ENCODE data around the gene DOCK1. TPM values are rescaled to one million over a fixed set of nuclear protein-coding genes. Genes with fewer than 3 reads are reported as not detected.
"Not testable (repeated sequence)": the region's sequence is repeated elsewhere in the genome, so short reads cannot be mapped to it uniquely, and the experiment has no call there.

Gene DOCK1
- total RNA-seq, 1 experiment from 2014 or later, result 44.5 TPM

- DNase-seq, result no peak
- Histone ChIP-seq H3K36me3 (replicated peaks; ENCODE audit: control insufficient read depth, insufficient read depth, low read length) (no peaks in the 10 kb centered on the region), H3K27me3 (ENCODE audit: control insufficient read depth, insufficient read depth, low read length) (no peaks in the 10 kb centered on the region)
These were observed 395.7 kb downstream of the DOCK1 start for GRCh38 chr10:127300868-127301321.

GRCh38 chr10:127302343-127302742, 397.1 kb downstream of the DOCK1 start:
- H3K4me3 ChIP-seq (ENCODE audit: insufficient read depth, low read depth, low read length), result no peak overlapping the region
- H3K27me3 ChIP-seq (ENCODE audit: control insufficient read depth, insufficient read depth, low read length), result no peaks in the 10 kb centered on the region
- no peak for DNase-seq
- no peaks in the 10 kb centered on the region for H3K36me3 ChIP-seq (replicated peaks; ENCODE audit: control insufficient read depth, insufficient read depth, low read length)

More at GRCh38 chr10:127300868-127301321, 395.7 kb downstream of the DOCK1 start:
- H3K4me3 ChIP-seq (ENCODE audit: insufficient read depth, low read depth, low read length), result no peak overlapping the region

- Histone ChIP-seq H3K27me3 (ENCODE audit: control insufficient read depth, insufficient read depth, low read length) (no peaks in the 10 kb centered on the region), H3K4me3 (ENCODE audit: insufficient read depth, low read depth, low read length) (no peak overlapping the region), H3K36me3 (replicated peaks; ENCODE audit: control insufficient read depth, insufficient read depth, low read length) (no peaks in the 10 kb centered on the region)
- DNase-seq, result no peak
These were observed 397.9 kb downstream of the DOCK1 start for GRCh38 chr10:127303105-127303504.

GRCh38 chr10:127303746-127304145, 398.5 kb downstream of the DOCK1 start:
- Histone ChIP-seq H3K4me3 (ENCODE audit: insufficient read depth, low read depth, low read length) (no peak overlapping the region), H3K36me3 (replicated peaks; ENCODE audit: control insufficient read depth, insufficient read depth, low read length) (no peaks in the 10 kb centered on the region), H3K27me3 (ENCODE audit: control insufficient read depth, insufficient read depth, low read length) (no peaks in the 10 kb centered on the region)
- DNase-seq, result no peak

GRCh38 chr10:127306479-127306878, 401.3 kb downstream of the DOCK1 start:
- H3K4me3 ChIP-seq (ENCODE audit: insufficient read depth, low read depth, low read length), result no peak overlapping the region
- no peaks in the 10 kb centered on the region for H3K36me3 ChIP-seq (replicated peaks; ENCODE audit: control insufficient read depth, insufficient read depth, low read length)
- H3K27me3 ChIP-seq (ENCODE audit: control insufficient read depth, insufficient read depth, low read length), result no peaks in the 10 kb centered on the region

GRCh38 chr10:127307338-127307737, 402.1 kb downstream of the DOCK1 start:
- DNase-seq, result no peak
- no peaks in the 10 kb centered on the region for H3K36me3 ChIP-seq (replicated peaks; ENCODE audit: control insufficient read depth, insufficient read depth, low read length)
- H3K4me3 ChIP-seq (ENCODE audit: insufficient read depth, low read depth, low read length), result no peak overlapping the region
- H3K27me3 ChIP-seq (ENCODE audit: control insufficient read depth, insufficient read depth, low read length), result no peaks in the 10 kb centered on the region

More at GRCh38 chr10:127306479-127306878, 401.3 kb downstream of the DOCK1 start:
- no peak for DNase-seq

- no peaks in the 10 kb centered on the region for H3K36me3 ChIP-seq (replicated peaks; ENCODE audit: control insufficient read depth, insufficient read depth, low read length)
- no peak for DNase-seq
These were observed 402.8 kb downstream of the DOCK1 start for GRCh38 chr10:127308031-127308430.

GRCh38 chr10:127309619-127310018, 404.4 kb downstream of the DOCK1 start:
- not testable (repeated sequence) for DNase-seq; H3K36me3 ChIP-seq (replicated peaks; ENCODE audit: control insufficient read depth, insufficient read depth, low read length); H3K4me3 ChIP-seq (ENCODE audit: insufficient read depth, low read depth, low read length); H3K27me3 ChIP-seq (ENCODE audit: control insufficient read depth, insufficient read depth, low read length)

More at GRCh38 chr10:127308031-127308430, 402.8 kb downstream of the DOCK1 start:
- Histone ChIP-seq H3K4me3 (ENCODE audit: insufficient read depth, low read depth, low read length) (no peak overlapping the region), H3K27me3 (ENCODE audit: control insufficient read depth, insufficient read depth, low read length) (no peaks in the 10 kb centered on the region)

- H3K27me3 ChIP-seq (ENCODE audit: control insufficient read depth, insufficient read depth, low read length), result no peaks in the 10 kb centered on the region
- H3K4me3 ChIP-seq (ENCODE audit: insufficient read depth, low read depth, low read length), result no peak overlapping the region
- no peak for DNase-seq
- no peaks in the 10 kb centered on the region for H3K36me3 ChIP-seq (replicated peaks; ENCODE audit: control insufficient read depth, insufficient read depth, low read length)
These were observed 405.2 kb downstream of the DOCK1 start for GRCh38 chr10:127310430-127310829.

- H3K4me3 ChIP-seq (ENCODE audit: insufficient read depth, low read depth, low read length), result no peak overlapping the region
- no peak for DNase-seq
- H3K27me3 ChIP-seq (ENCODE audit: control insufficient read depth, insufficient read depth, low read length), result no peaks in the 10 kb centered on the region
- no peaks in the 10 kb centered on the region for H3K36me3 ChIP-seq (replicated peaks; ENCODE audit: control insufficient read depth, insufficient read depth, low read length)
These were observed 405.7 kb downstream of the DOCK1 start for GRCh38 chr10:127310923-127311322.

- no peak overlapping the region for H3K4me3 ChIP-seq (ENCODE audit: insufficient read depth, low read depth, low read length)
- DNase-seq, result no peak
- no peaks in the 10 kb centered on the region for H3K27me3 ChIP-seq (ENCODE audit: control insufficient read depth, insufficient read depth, low read length)
- H3K36me3 ChIP-seq (replicated peaks; ENCODE audit: control insufficient read depth, insufficient read depth, low read length), result no peaks in the 10 kb centered on the region
These were observed 408.9 kb downstream of the DOCK1 start for GRCh38 chr10:127313996-127314700.

- H3K27me3 ChIP-seq (ENCODE audit: control insufficient read depth, insufficient read depth, low read length), result no peaks in the 10 kb centered on the region
- no peaks in the 10 kb centered on the region for H3K36me3 ChIP-seq (replicated peaks; ENCODE audit: control insufficient read depth, insufficient read depth, low read length)
- DNase-seq, result no peak
- no peak overlapping the region for H3K4me3 ChIP-seq (ENCODE audit: insufficient read depth, low read depth, low read length)
These were observed 409.6 kb downstream of the DOCK1 start for GRCh38 chr10:127314797-127315196.

GRCh38 chr10:127315888-127316287, 410.7 kb downstream of the DOCK1 start:
- H3K4me3 ChIP-seq (ENCODE audit: insufficient read depth, low read depth, low read length), result no peak overlapping the region
- H3K36me3 ChIP-seq (replicated peaks; ENCODE audit: control insufficient read depth, insufficient read depth, low read length), result no peaks in the 10 kb centered on the region
- DNase-seq, result no peak
- no peaks in the 10 kb centered on the region for H3K27me3 ChIP-seq (ENCODE audit: control insufficient read depth, insufficient read depth, low read length)

- Histone ChIP-seq H3K4me3 (ENCODE audit: insufficient read depth, low read depth, low read length) (no peak overlapping the region), H3K27me3 (ENCODE audit: control insufficient read depth, insufficient read depth, low read length) (no peaks in the 10 kb centered on the region), H3K36me3 (replicated peaks; ENCODE audit: control insufficient read depth, insufficient read depth, low read length) (no peaks in the 10 kb centered on the region)
- DNase-seq, result no peak
These were observed 413.2 kb downstream of the DOCK1 start for GRCh38 chr10:127318396-127318795.

- DNase-seq, result no peak
- H3K36me3 ChIP-seq (replicated peaks; ENCODE audit: control insufficient read depth, insufficient read depth, low read length), result no peaks in the 10 kb centered on the region
- H3K27me3 ChIP-seq (ENCODE audit: control insufficient read depth, insufficient read depth, low read length), result no peaks in the 10 kb centered on the region
- H3K4me3 ChIP-seq (ENCODE audit: insufficient read depth, low read depth, low read length), result no peak overlapping the region
These were observed 414.0 kb downstream of the DOCK1 start for GRCh38 chr10:127319271-127319670.

All from H7 (cell line).